Large intestine (tissue), 3 donors: ENCODE results near the gene CTNNA2. TPM values are rescaled to one million over a fixed set of nuclear protein-coding genes. Genes with fewer than 3 reads are reported as not detected.

Source experiments
- DNase-seq, 2 donors: peaks; one replicate each; pipeline versions ENCODE4 v3.0.0 to v3.0.0-alpha.2; 2013
- H3K27ac ChIP-seq: one replicate; pipeline ENCODE4 v1.5.1; 2013; ENCODE audit warnings: low read length
- H3K27me3 ChIP-seq: 2 replicates; pipeline ENCODE4 v1.6.1; 2013; ENCODE audit warnings: low read length; ENCODE audit not compliant: control insufficient read depth, insufficient read depth
- H3K36me3 ChIP-seq: 2 replicates; pipeline ENCODE4 v1.6.1; 2013; ENCODE audit warnings: low read length; ENCODE audit not compliant: control insufficient read depth, insufficient read depth
- H3K4me1 ChIP-seq: one replicate; pipeline ENCODE4 v1.6.1; 2013; ENCODE audit warnings: low read length; ENCODE audit not compliant: control insufficient read depth, insufficient read depth
- H3K4me3 ChIP-seq: one replicate; pipeline ENCODE4 v1.5.1; 2013; ENCODE audit warnings: low read length
- H3K9me3 ChIP-seq: one replicate; pipeline ENCODE4 v1.6.1; 2013; ENCODE audit warnings: mild to moderate bottlenecking, low read depth, low read length, moderate library complexity; ENCODE audit not compliant: control insufficient read depth
- WGBS: methylation state at CpG from one replicate; pipeline ENCODE4 v1.1.5; 2013; ENCODE audit warnings: low lambda C conversion rate; ENCODE audit not compliant: insufficient coverage; 5-methylcytosine and 5-hydroxymethylcytosine counted together
- polyA plus RNA-seq: library from polyadenylated mRNA; unstranded; fragments of 120-200 nt; gene quantifications from one replicate; pipeline ENCODE4 v1.2.1, GENCODE V29; 2013

Gene CTNNA2
- polyA plus RNA-seq, 1 donor, result 7.5 TPM

DNA sequence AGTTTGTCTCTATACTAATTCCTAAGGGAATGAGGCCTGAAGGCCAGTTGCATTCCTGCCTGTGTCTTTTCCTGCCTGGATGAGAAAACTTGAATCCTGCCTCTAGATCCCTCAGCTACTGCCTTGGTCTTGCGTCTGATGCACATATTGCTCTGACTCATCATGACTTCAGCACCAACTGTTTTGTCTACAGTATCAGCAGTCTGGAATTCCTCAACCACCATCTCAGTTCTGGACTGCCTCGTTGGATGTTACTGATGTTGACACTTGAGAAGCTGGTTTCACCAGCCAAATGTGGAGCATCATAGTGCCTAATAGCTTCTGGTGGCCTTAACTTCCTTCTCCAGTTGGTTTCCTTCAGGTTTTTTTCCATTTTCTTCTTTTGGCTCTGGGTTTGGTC is 211.0 kb downstream of the CTNNA2 start:
- Histone ChIP-seq H3K4me3 (no peak overlapping the region), H3K27ac (no peak overlapping the region), H3K36me3 (no peaks in the 10 kb centered on the region), H3K27me3 (no peaks in the 10 kb centered on the region), H3K4me1 (no peaks in the 10 kb centered on the region), H3K9me3 (no peaks in the 10 kb centered on the region)
- WGBS, result no CpG with 5 or more reads among the region's 2 CpGs
- no peak for DNase-seq

DNA sequence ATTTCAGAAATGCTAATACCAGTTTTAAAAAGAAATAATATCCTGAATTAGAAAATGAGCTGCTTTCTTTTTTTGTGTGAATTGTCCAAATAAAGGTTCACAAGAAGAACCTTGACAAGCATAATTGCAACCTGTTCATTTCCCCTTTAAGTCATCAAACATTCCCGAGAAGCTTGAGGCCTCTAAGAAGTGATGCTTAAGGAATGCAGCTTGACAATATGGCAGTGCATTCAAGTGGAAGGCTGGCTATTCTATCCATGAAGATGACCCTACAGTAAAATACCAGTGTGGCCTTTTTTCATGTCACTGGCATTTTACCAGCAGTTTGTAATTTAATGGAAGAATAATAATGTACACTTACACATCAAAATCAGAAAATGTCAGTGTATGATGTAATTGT is 216.7 kb downstream of the CTNNA2 start:
- no peak for DNase-seq
- no CpG with 5 or more reads among the region's 1 CpG for WGBS
- Histone ChIP-seq H3K27me3 (no peaks in the 10 kb centered on the region), H3K36me3 (no peaks in the 10 kb centered on the region), H3K9me3 (no peaks in the 10 kb centered on the region), H3K4me1 (no peaks in the 10 kb centered on the region), H3K27ac (no peak overlapping the region), H3K4me3 (no peak overlapping the region)

DNA sequence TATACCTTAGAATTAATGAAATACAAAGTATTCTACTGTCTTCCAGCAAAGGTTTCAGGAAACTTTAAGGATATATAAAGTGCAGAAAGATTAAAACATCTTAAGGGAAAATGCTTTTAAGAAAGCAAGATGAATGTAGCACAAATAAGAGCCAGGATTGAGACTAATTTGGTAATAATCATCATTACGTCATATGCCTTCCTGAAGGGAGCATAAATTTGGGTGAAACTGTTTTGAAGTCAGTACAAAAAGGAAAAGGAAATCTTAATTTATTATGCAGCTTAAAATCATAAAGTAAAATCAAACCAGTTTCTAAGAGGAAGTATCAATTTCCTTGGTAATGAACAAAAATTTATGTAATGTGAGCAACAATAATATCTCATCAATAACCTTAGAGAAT is 221.7 kb downstream of the CTNNA2 start:
- no peaks in the 10 kb centered on the region for H3K36me3 ChIP-seq
- H3K27me3 ChIP-seq, result no peaks in the 10 kb centered on the region
- no peak overlapping the region for H3K4me3 ChIP-seq
- DNase-seq, result no peak
- H3K9me3 ChIP-seq, result no peaks in the 10 kb centered on the region
- H3K27ac ChIP-seq, result no peak overlapping the region
- no peaks in the 10 kb centered on the region for H3K4me1 ChIP-seq
- 88% methylated on average over 1 of the region's 1 CpG for WGBS

DNA sequence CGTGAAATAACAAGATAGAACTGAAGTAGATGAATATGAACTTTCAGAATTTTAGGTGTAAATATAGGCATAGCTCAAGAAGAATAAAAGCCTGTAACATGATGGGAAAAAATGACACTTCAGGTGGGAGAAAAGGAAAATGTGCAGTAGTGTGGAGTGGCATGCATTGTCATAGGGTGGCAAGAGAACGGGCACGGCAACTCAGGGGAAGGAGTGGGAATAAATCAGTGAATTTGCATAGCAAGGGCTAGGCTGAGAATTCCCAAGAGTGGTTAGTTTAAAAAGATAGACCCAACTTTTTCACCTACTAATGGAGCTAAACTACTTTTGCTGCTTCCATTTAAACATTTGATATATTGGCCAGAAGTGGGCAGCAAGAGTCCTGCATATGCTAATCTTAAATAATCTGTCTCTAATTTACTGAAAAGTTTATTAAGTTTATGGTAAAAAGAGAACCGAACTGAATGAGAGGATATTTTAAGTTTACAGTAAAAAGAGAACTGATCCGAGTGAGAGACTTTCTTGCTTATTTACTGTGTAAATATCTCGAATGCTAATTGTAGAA is 228.1 kb downstream of the CTNNA2 start:
- no peak overlapping the region for H3K4me3 ChIP-seq
- H3K9me3 ChIP-seq, result no peaks in the 10 kb centered on the region
- H3K4me1 ChIP-seq, result no peaks in the 10 kb centered on the region
- no peaks in the 10 kb centered on the region for H3K27me3 ChIP-seq
- whole genome bisulfite sequencing, result 94% methylated on average over 4 of the region's 6 CpGs
- DNase-seq, result no peak
- H3K27ac ChIP-seq, result no peak overlapping the region
- no peaks in the 10 kb centered on the region for H3K36me3 ChIP-seq

DNA sequence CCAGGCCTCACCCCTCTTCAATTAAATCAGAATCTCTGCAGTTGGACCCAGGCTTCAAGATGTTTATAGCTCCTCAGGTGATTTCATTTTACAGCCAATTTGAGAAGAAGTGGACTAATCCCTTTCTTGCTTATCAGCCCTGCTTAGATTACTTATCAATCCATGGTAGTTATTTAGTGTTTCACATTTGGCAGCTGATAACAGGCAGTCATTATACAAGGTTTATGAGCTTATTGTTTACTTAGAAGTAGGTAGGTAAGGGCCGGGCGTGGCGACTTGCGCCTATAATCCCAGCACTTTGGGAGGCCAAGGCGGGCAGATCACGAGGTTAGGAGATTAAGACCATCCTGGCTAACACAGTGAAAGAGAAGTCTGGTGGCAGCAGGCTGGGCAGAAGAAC is 237.5 kb downstream of the CTNNA2 start:
- H3K4me1 ChIP-seq, result no peaks in the 10 kb centered on the region
- no peaks in the 10 kb centered on the region for H3K9me3 ChIP-seq
- DNase-seq, result peak in 1 of 2 donors; percentile 10
- no peaks in the 10 kb centered on the region for H3K36me3 ChIP-seq
- H3K4me3 ChIP-seq, result no peak overlapping the region
- WGBS, result 42% methylated on average over 5 of the region's 6 CpGs
- H3K27me3 ChIP-seq, result no peaks in the 10 kb centered on the region
- no peak overlapping the region for H3K27ac ChIP-seq

DNA sequence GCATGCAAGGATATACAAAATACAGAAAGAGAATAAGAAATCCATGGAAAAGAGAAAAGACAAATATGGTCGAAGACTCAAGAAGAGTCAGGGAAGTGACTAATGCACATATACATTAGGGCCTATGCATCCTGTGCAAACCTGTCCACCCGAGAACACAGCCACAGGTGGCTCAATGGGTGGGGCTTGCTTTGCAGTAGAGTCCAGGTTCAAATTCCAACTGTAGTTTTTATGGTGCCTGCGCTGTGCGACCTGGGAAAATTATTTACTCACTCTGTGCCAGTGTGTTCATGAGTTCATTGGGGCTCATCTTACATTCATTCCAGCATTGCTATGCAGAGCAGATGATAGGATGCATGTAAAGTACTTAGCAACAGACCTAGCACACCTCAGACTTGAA is 244.7 kb downstream of the CTNNA2 start:
- Histone ChIP-seq H3K4me1 (no peaks in the 10 kb centered on the region), H3K9me3 (no peaks in the 10 kb centered on the region), H3K27me3 (no peaks in the 10 kb centered on the region), H3K4me3 (no peak overlapping the region), H3K27ac (no peak overlapping the region), H3K36me3 (no peaks in the 10 kb centered on the region)
- peak in 1 of 2 donors; percentile 4 for DNase-seq
- WGBS, result no CpG with 5 or more reads among the region's 4 CpGs

DNA sequence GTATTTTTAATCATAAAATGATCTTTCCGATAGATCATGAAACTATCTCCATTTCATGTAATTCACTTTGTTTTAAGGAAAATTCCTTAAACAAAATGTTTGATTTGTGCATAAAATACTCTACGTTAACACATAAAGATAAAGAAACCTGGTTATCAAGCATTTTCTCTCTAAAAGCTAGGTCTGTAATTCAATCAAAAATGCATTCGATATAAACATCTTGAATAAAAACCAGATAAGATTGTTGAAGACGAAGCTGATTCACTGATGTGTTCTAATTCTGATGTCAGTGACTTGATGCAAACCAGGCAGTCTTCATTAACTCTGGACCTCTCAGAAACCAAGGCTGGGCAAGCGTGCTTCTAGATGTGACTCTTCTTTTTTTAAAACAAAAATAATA is 245.2 kb downstream of the CTNNA2 start:
- Histone ChIP-seq H3K36me3 (no peaks in the 10 kb centered on the region), H3K4me3 (no peak overlapping the region), H3K27me3 (no peaks in the 10 kb centered on the region), H3K27ac (no peak overlapping the region), H3K9me3 (no peaks in the 10 kb centered on the region), H3K4me1 (no peaks in the 10 kb centered on the region)
- DNase-seq, result no peak
- WGBS, result 95% methylated on average over 2 of the region's 5 CpGs

DNA sequence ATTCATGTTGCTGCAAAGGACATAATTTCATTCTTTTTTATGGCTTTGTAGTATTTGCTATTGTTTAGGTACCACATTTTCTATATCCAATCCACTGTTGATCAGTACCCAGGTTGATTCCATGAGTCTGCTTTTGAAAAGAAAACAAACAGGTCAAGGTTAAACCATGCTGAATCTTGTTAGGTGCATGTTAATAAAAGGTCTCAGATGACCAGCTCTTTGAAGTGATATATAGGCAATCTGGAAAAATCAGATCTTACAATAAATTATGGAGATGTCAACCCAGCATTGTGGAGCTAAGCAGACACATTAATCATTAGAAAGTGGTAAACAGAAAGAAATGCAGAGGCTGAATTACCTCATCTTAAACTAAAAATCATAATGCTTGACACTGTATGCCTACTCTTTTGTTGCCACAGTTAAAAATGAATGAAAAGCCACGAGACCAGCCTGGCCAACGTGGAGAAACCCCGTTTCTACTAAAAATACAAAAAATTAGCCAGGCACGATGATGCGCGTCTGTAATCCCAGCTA is 246.0 kb downstream of the CTNNA2 start:
- no peaks in the 10 kb centered on the region for H3K9me3 ChIP-seq
- no CpG with 5 or more reads among the region's 6 CpGs for WGBS
- H3K4me1 ChIP-seq, result no peaks in the 10 kb centered on the region
- no peaks in the 10 kb centered on the region for H3K36me3 ChIP-seq
- H3K4me3 ChIP-seq, result no peak overlapping the region
- H3K27ac ChIP-seq, result no peak overlapping the region
- no peak for DNase-seq
- no peaks in the 10 kb centered on the region for H3K27me3 ChIP-seq

DNA sequence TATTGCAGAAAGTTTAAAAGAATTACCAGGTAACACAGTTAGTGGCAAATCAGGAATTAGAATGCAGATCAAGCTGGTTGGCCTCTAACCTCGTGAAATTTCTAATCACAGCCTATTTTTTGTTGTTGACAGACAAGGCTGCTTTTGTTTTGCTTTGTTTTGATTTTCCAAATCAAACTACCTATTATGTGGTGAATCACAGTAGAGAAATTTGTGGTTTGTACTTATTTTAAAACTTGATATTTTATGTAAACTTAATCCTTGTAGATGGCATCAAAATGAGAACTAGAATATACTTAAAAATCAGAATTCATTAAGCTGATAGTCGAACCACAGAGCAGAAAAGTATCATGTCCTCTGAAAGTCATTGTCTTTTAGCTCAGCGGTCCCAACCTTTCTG is 258.1 kb downstream of the CTNNA2 start:
- 100% methylated on average over 1 of the region's 3 CpGs for WGBS
- no peak for DNase-seq
- H3K36me3 ChIP-seq, result no peaks in the 10 kb centered on the region
- H3K27me3 ChIP-seq, result no peaks in the 10 kb centered on the region
- no peak overlapping the region for H3K4me3 ChIP-seq
- H3K9me3 ChIP-seq, result no peaks in the 10 kb centered on the region
- H3K27ac ChIP-seq, result no peak overlapping the region
- H3K4me1 ChIP-seq, result no peaks in the 10 kb centered on the region

DNA sequence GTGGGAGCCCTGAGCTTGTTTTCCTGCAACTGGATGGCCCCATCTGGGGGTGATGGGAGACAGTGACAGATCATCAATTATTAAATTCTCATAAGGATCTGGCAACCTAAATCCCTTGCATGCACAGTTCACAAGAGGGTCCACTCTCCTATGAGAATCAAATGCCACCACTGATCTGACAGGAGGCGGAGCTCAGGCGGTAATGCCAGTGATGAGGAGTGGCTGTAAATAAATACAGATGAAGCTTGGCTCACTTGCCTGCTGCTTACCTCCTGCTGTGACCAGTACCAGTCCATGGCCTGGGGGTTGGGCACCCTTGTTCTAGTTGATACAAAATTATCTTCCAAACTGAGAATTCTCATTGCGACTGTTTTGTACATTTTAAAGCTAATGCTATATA is 258.6 kb downstream of the CTNNA2 start:
- H3K36me3 ChIP-seq, result no peaks in the 10 kb centered on the region
- WGBS, result no CpG with 5 or more reads among the region's 3 CpGs
- no peaks in the 10 kb centered on the region for H3K4me1 ChIP-seq
- no peaks in the 10 kb centered on the region for H3K9me3 ChIP-seq
- H3K27me3 ChIP-seq, result no peaks in the 10 kb centered on the region
- H3K4me3 ChIP-seq, result no peak overlapping the region
- DNase-seq, result no peak
- no peak overlapping the region for H3K27ac ChIP-seq

DNA sequence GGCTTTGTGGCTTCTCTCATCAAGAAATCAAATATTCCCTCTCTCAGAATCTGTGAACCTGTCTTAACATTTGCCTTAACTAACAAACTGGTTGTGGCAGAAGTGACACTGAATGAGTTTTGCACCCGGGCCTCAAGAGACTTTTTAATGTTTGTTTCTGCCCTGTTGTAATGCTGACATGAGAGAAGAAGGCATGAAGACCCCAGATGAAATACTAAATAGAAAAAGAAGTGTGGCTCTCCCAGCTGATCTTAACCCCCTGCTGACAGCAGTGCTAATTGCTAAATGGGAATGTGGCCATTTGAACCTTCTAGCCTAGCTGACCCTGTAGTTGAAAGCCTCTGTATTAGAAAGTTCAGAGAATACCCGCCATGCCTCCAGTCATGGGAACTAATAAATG is 261.2 kb downstream of the CTNNA2 start:
- Histone ChIP-seq H3K36me3 (no peaks in the 10 kb centered on the region), H3K4me3 (no peak overlapping the region), H3K27me3 (no peaks in the 10 kb centered on the region), H3K27ac (no peak overlapping the region), H3K9me3 (no peaks in the 10 kb centered on the region), H3K4me1 (no peaks in the 10 kb centered on the region)
- DNase-seq, result no peak
- WGBS, result no CpG with 5 or more reads among the region's 2 CpGs
